ENCODE results near the gene GIMAP5. TPM values are rescaled to one million over a fixed set of nuclear protein-coding genes. Genes with fewer than 3 reads are reported as not detected.

GIMAP5 gene
- total RNA-seq, 1 experiment from 2014 or later = 0.24 TPM

DNA sequence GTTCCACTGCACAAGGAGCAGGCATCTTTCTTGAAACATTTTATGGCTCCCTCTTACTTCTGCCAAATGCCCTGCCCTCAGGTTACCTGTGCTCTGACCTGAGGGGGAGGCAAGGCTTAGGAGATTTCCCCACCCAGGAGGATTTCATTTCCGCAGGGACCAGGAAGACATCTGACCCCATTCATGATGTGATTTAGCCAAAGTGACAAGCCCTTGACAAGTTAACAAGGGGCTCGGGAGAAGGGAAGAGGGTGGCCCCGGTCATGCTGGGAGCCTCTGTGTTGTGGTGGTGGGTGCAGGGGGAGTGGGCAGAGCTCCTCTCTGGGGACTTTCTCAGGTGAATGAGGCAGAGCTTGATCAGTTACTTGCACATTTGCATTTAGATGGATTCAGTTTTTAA is 18.9 kb downstream of the GIMAP5 start (continued):
- TF ChIP-seq, protein P1, sequence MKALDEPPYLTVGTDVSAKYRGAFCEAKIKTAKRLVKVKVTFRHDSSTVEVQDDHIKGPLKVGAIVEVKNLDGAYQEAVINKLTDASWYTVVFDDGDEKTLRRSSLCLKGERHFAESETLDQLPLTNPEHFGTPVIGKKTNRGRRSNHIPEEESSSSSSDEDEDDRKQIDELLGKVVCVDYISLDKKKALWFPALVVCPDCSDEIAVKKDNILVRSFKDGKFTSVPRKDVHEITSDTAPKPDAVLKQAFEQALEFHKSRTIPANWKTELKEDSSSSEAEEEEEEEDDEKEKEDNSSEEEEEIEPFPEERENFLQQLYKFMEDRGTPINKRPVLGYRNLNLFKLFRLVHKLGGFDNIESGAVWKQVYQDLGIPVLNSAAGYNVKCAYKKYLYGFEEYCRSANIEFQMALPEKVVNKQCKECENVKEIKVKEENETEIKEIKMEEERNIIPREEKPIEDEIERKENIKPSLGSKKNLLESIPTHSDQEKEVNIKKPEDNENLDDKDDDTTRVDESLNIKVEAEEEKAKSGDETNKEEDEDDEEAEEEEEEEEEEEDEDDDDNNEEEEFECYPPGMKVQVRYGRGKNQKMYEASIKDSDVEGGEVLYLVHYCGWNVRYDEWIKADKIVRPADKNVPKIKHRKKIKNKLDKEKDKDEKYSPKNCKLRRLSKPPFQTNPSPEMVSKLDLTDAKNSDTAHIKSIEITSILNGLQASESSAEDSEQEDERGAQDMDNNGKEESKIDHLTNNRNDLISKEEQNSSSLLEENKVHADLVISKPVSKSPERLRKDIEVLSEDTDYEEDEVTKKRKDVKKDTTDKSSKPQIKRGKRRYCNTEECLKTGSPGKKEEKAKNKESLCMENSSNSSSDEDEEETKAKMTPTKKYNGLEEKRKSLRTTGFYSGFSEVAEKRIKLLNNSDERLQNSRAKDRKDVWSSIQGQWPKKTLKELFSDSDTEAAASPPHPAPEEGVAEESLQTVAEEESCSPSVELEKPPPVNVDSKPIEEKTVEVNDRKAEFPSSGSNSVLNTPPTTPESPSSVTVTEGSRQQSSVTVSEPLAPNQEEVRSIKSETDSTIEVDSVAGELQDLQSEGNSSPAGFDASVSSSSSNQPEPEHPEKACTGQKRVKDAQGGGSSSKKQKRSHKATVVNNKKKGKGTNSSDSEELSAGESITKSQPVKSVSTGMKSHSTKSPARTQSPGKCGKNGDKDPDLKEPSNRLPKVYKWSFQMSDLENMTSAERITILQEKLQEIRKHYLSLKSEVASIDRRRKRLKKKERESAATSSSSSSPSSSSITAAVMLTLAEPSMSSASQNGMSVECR (CRISPR knock-in tag; IDR thresholded peaks at IDR 0.05; ENCODE audit: borderline replicate concordance) = no peak
- no peak for TF ChIP-seq SOX15 (CRISPR knock-in tag; IDR thresholded peaks at IDR 0.05)
- no peak for TF ChIP-seq ZNF263 (CRISPR knock-in tag; IDR thresholded peaks at IDR 0.05; ENCODE audit: low read depth)
- TF ChIP-seq CREM (CRISPR knock-in tag; IDR thresholded peaks at IDR 0.05) = no peak
- no peak for TF ChIP-seq SP1 (CRISPR knock-in tag; conservative IDR thresholded peaks at IDR 0.05)
- no peak for TF ChIP-seq FOXK1 (CRISPR knock-in tag; IDR thresholded peaks at IDR 0.05)

DNA sequence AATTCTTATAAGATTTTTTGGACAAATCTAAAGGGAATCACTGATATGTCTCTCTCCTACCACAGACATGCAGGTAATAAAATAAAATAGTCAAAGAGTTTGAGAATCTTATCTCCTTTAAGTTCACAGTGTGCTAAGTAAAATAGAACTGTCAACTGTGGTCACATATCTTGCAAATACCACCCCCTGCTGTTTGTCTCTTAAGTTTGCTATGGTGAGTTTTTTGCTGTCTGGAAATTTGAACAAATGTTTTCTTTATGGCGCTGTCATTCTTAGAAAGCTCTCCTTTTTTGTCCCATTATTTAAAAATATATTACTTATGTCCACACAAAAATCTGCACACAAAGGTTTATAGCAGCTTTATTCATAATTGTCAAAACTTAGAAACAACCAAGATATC is 19.6 kb downstream of the GIMAP5 start:
- Mint-ChIP-seq H3K4me1 (no peaks in the 10 kb centered on the region), H3K36me3 (0 out of 2 replicates have a peak, but pooled peaks cover 5% of the 10 kb centered on the region), H3K27me3 (ENCODE audit: low read depth) (peaks cover 64% of the 10 kb centered on the region), H3K9me3 (peaks cover 13% of the 10 kb centered on the region), H3K27ac (no peak overlapping the region), H3K4me3 (no peak overlapping the region)
- no peak for DNase-seq (ENCODE audit: low spot score)
- TF ChIP-seq KAT7 (CRISPR knock-in tag; IDR thresholded peaks at IDR 0.05; ENCODE audit: borderline replicate concordance) (no peak), MXD4 (CRISPR knock-in tag; IDR thresholded peaks at IDR 0.05; ENCODE audit: borderline replicate concordance) (no peak), TEAD1 (CRISPR knock-in tag; IDR thresholded peaks at IDR 0.05) (no peak), FOXK1 (CRISPR knock-in tag; IDR thresholded peaks at IDR 0.05) (no peak), SOX15 (CRISPR knock-in tag; IDR thresholded peaks at IDR 0.05) (no peak)
- ATAC-seq = no peak
- POLR2A ChIA-PET = no interaction called here
- CTCF ChIA-PET = no interaction called here

DNA sequence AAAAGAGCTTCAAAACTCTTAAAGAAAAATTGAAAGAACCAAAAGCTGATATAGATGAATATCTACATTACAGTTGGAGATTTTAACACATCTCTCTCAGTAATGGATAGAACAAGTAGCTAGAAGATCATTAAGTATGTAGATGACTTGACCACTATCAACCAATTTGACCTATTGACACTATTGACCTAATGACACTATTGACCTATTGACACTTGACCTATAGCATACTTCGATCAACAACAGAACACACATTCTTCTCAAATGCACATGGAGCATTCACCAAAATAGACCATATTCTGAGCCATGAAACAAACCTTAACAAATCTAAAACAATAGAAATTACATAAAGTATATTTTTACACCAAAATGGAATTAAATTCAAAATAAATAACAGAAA is 22.3 kb downstream of the GIMAP5 start:
- Mint-ChIP-seq H3K27ac (no peak overlapping the region), H3K4me1 (peaks cover 4% of the 10 kb centered on the region), H3K9me3 (peaks cover 15% of the 10 kb centered on the region), H3K4me3 (no peak overlapping the region), H3K27me3 (ENCODE audit: low read depth) (peaks cover 47% of the 10 kb centered on the region), H3K36me3 (0 out of 2 replicates have a peak, but pooled peaks cover 5% of the 10 kb centered on the region)
- ChIA-PET CTCF (no interaction called here), POLR2A (no interaction called here)
- ATAC-seq (no peak), DNase-seq (ENCODE audit: low spot score) (no peak)
- no peak for TF ChIP-seq ZBTB21 (CRISPR knock-in tag; IDR thresholded peaks at IDR 0.05; ENCODE audit: borderline replicate concordance)
- no peak for TF ChIP-seq ZNF416 (CRISPR knock-in tag; IDR thresholded peaks at IDR 0.05)
- TF ChIP-seq, protein P1 (CRISPR knock-in tag; IDR thresholded peaks at IDR 0.05; ENCODE audit: borderline replicate concordance) = no peak
- TF ChIP-seq FOXP1 (CRISPR knock-in tag; IDR thresholded peaks at IDR 0.05; ENCODE audit: borderline replicate concordance) = no peak
- no peak for TF ChIP-seq ZNF232 (CRISPR knock-in tag; IDR thresholded peaks at IDR 0.05)
- TF ChIP-seq, protein P2, sequence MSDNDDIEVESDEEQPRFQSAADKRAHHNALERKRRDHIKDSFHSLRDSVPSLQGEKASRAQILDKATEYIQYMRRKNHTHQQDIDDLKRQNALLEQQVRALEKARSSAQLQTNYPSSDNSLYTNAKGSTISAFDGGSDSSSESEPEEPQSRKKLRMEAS (CRISPR knock-in tag; IDR thresholded peaks at IDR 0.05) = no peak
- TF ChIP-seq, protein P3, sequence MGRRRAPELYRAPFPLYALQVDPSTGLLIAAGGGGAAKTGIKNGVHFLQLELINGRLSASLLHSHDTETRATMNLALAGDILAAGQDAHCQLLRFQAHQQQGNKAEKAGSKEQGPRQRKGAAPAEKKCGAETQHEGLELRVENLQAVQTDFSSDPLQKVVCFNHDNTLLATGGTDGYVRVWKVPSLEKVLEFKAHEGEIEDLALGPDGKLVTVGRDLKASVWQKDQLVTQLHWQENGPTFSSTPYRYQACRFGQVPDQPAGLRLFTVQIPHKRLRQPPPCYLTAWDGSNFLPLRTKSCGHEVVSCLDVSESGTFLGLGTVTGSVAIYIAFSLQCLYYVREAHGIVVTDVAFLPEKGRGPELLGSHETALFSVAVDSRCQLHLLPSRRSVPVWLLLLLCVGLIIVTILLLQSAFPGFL (CRISPR knock-in tag; IDR thresholded peaks at IDR 0.05; ENCODE audit: borderline replicate concordance) = no peak
- no peak for TF ChIP-seq ZNF423 (CRISPR knock-in tag; IDR thresholded peaks at IDR 0.05)
- TF ChIP-seq, protein P4, sequence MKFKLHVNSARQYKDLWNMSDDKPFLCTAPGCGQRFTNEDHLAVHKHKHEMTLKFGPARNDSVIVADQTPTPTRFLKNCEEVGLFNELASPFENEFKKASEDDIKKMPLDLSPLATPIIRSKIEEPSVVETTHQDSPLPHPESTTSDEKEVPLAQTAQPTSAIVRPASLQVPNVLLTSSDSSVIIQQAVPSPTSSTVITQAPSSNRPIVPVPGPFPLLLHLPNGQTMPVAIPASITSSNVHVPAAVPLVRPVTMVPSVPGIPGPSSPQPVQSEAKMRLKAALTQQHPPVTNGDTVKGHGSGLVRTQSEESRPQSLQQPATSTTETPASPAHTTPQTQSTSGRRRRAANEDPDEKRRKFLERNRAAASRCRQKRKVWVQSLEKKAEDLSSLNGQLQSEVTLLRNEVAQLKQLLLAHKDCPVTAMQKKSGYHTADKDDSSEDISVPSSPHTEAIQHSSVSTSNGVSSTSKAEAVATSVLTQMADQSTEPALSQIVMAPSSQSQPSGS (CRISPR knock-in tag; IDR thresholded peaks at IDR 0.05; ENCODE audit: borderline replicate concordance, low read depth) = no peak
- TF ChIP-seq ESRRA (CRISPR knock-in tag; IDR thresholded peaks at IDR 0.05; ENCODE audit: borderline replicate concordance) = no peak
- TF ChIP-seq, protein P5, sequence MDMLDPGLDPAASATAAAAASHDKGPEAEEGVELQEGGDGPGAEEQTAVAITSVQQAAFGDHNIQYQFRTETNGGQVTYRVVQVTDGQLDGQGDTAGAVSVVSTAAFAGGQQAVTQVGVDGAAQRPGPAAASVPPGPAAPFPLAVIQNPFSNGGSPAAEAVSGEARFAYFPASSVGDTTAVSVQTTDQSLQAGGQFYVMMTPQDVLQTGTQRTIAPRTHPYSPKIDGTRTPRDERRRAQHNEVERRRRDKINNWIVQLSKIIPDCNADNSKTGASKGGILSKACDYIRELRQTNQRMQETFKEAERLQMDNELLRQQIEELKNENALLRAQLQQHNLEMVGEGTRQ (CRISPR knock-in tag; IDR thresholded peaks at IDR 0.05) = no peak
- TF ChIP-seq TEAD4 (CRISPR knock-in tag; IDR thresholded peaks at IDR 0.05) = no peak
- TF ChIP-seq SP1 (CRISPR knock-in tag; conservative IDR thresholded peaks at IDR 0.05) = no peak
- no peak for TF ChIP-seq JAZF1 (CRISPR knock-in tag; IDR thresholded peaks at IDR 0.05)
- TF ChIP-seq ETV6 (CRISPR knock-in tag; IDR thresholded peaks at IDR 0.05) = no peak
